A549 (cell line): ENCODE results near the gene CHD6. TPM values are rescaled to one million over a fixed set of nuclear protein-coding genes. Genes with fewer than 3 reads are reported as not detected.

ENCODE experiments used
- ATAC-seq, 2 experiments: fragments of 200-7000 bp in 1 of 2; fragments of >200 bp in 1 of 2; cut with Nextera tagmentation in 1 of 2; cut with Tn5 transposase in 1 of 2; 3 replicates each; pipeline versions ENCODE4 v1.8.0 to v1.9.1; 2018 to 2020; ENCODE audit warnings: mild to moderate bottlenecking in 1 of 2, moderate library complexity in 1 of 2
- CTCF ChIA-PET: fragments of 300-600 bp; sonication (Branson Sonifier 250); formaldehyde crosslinking; extraction: SDS; loops from one replicate; lab custom pipeline; 2021; ENCODE audit warnings: antibody characterized with exemption, inconsistent platforms; lab: Yijun Ruan, JAX
- POLR2A ChIA-PET: fragments of 350-600 bp; formaldehyde crosslinking; extraction: SDS; loops from one replicate; lab custom pipeline; 2021; ENCODE audit warnings: antibody characterized with exemption, inconsistent platforms; lab: Yijun Ruan, JAX
- DNase-seq, 2 experiments: peaks; one replicate each; pipeline versions ENCODE4 v3.0.0 to v3.0.0-alpha.2; 2011 to 2016; ENCODE audit warnings: low read depth in 1 of 2, low spot score in 1 of 2
- FAIRE-seq: peaks from 2 replicates; lab custom pipeline; 2011; peaks lifted over from hg19 to GRCh38; lab: Jason Lieb, UNC
- H3K27ac ChIP-seq, 2 experiments: fragments of >200 bp; sonication (Bioruptor Twin); formaldehyde crosslinking; 3 replicates each; pipeline ENCODE4 v1.5.1; 2016 to 2017
- H3K4me1 ChIP-seq: fragments of >200 bp; sonication (Bioruptor Twin); formaldehyde crosslinking; 3 replicates; pipeline ENCODE4 v1.6.1; 2016
- H3K4me2 ChIP-seq: fragments of >200 bp; sonication (Bioruptor Twin); formaldehyde crosslinking; 3 replicates; pipeline ENCODE4 v1.6.1; 2016
- H3K4me3 ChIP-seq: fragments of >200 bp; sonication (Bioruptor Twin); formaldehyde crosslinking; 3 replicates; pipeline ENCODE4 v1.5.1; 2016
- H3K9me3 ChIP-seq: fragments of >200 bp; sonication (Bioruptor Twin); formaldehyde crosslinking; 3 replicates; pipeline ENCODE4 v1.6.1; 2016
- CBX2 ChIP-seq: fragments of 200-600 bp; sonication (generic); IDR thresholded peaks from 2 replicates; pipeline ENCODE4 v1.6.1; 2016; ENCODE audit warnings: low read depth, mild to moderate bottlenecking, borderline replicate concordance
- CEBPB ChIP-seq, 2 experiments: fragments of >200 bp in 1 of 2; sonication (Bioruptor Twin) in 1 of 2; formaldehyde crosslinking in 1 of 2; IDR thresholded peaks; 2 replicates each; pipeline ENCODE4 v1.6.1; 2012 to 2016
- CHD4 ChIP-seq: fragments of 200-600 bp; sonication (generic); IDR thresholded peaks from 2 replicates; pipeline ENCODE4 v1.6.1; 2016; ENCODE audit warnings: antibody characterized with exemption, mild to moderate bottlenecking, borderline replicate concordance
- CTCF ChIP-seq: fragments of >200 bp; sonication (Bioruptor Twin); formaldehyde crosslinking; IDR thresholded peaks from 3 replicates; pipeline ENCODE4 v1.5.1; 2016
- E2F6 ChIP-seq: IDR thresholded peaks from 2 replicates; pipeline ENCODE4 v1.6.1; 2012; ENCODE audit warnings: low read depth, borderline replicate concordance
- EHF ChIP-seq: fragments of 250-450 bp; sonication (Bioruptor Pico); IDR thresholded peaks from 2 replicates; pipeline ENCODE4 v1.5.0; 2020; ENCODE audit warnings: mild to moderate bottlenecking
- HES2 ChIP-seq: fragments of >200 bp; sonication (Bioruptor Twin); formaldehyde crosslinking; IDR thresholded peaks from 2 replicates; pipeline ENCODE4 v1.6.1; 2016
- HEYL ChIP-seq: fragments of 250-450 bp; sonication (Bioruptor Pico); IDR thresholded peaks from 2 replicates; pipeline ENCODE4 v1.8.0; 2021; ENCODE audit warnings: mild to moderate bottlenecking, moderate library complexity
- HOXB13 ChIP-seq: fragments of 250-450 bp; sonication (Bioruptor Pico); IDR thresholded peaks from 2 replicates; pipeline ENCODE4 v1.5.0; 2020; ENCODE audit warnings: low read depth, mild to moderate bottlenecking, moderate library complexity
- MAX ChIP-seq: IDR thresholded peaks from 2 replicates; pipeline ENCODE4 v1.6.1; 2012
- MAZ ChIP-seq: fragments of 150-350 bp; IDR thresholded peaks from 2 replicates; pipeline ENCODE4 v1.6.1; 2014; ENCODE audit warnings: antibody characterized with exemption, low read depth, low read length, borderline replicate concordance
- MYC ChIP-seq: IDR thresholded peaks from 2 replicates; pipeline ENCODE4 v1.6.1; 2012; ENCODE audit warnings: mild to moderate bottlenecking, inconsistent platforms, low read length, improper control_type of control experiment, borderline replicate concordance
- NFE2L2 ChIP-seq: fragments of 150-350 bp; conservative IDR thresholded peaks from 2 replicates; pipeline ENCODE4 v1.6.1; 2014; ENCODE audit warnings: low read length
- NPAS2 ChIP-seq: fragments of 250-450 bp; sonication (Bioruptor Pico); IDR thresholded peaks from 2 replicates; pipeline ENCODE4 v1.8.0; 2022; ENCODE audit warnings: mild to moderate bottlenecking, moderate library complexity, borderline replicate concordance
- NR3C1 ChIP-seq: fragments of >200 bp; sonication (Bioruptor Twin); formaldehyde crosslinking; IDR thresholded peaks from 3 replicates; pipeline ENCODE4 v1.6.1; 2017
- RNF2 ChIP-seq: fragments of 200-600 bp; sonication (generic); IDR thresholded peaks from 2 replicates; pipeline ENCODE4 v1.6.1; 2016; ENCODE audit warnings: low read depth, mild to moderate bottlenecking, antibody characterized with exemption, moderate library complexity, borderline replicate concordance
- SMC3 ChIP-seq: fragments of >200 bp; sonication (Bioruptor Twin); formaldehyde crosslinking; IDR thresholded peaks from 3 replicates; pipeline ENCODE4 v1.6.1; 2018; ENCODE audit warnings: inconsistent platforms
- TFCP2L1 ChIP-seq: fragments of 250-450 bp; sonication (Bioruptor Pico); IDR thresholded peaks from 2 replicates; pipeline ENCODE4 v1.5.0; 2021; ENCODE audit warnings: mild to moderate bottlenecking
- ZFP36 ChIP-seq: fragments of 450-650 bp; IDR thresholded peaks from 2 replicates; pipeline ENCODE4 v1.6.1; 2014; ENCODE audit warnings: borderline replicate concordance; ENCODE audit not compliant: partially characterized antibody
- ZNF302 ChIP-seq: fragments of 250-450 bp; sonication (Bioruptor Pico); IDR thresholded peaks from 2 replicates; pipeline ENCODE4 v1.9.0; 2021; ENCODE audit warnings: inconsistent platforms, mild to moderate bottlenecking, moderate library complexity
- ZSCAN20 ChIP-seq: fragments of 250-450 bp; sonication (Bioruptor Pico); IDR thresholded peaks from 2 replicates; pipeline ENCODE4 v1.8.0; 2022; ENCODE audit warnings: mild to moderate bottlenecking, moderate library complexity
- WGBS: methylation state at CpG from one replicate; pipeline ENCODE4 v1.1.6; 2017; ENCODE audit errors: missing lambda C conversion rate; 5-methylcytosine and 5-hydroxymethylcytosine counted together
- polyA plus RNA-seq, 4 experiments: library from polyadenylated mRNA; depleted of rRNA in 3 of 4; stranded (reverse); fragments of >200 nt; fragmentation: RNase III in 1 of 4; extraction: RNeasy Plus Mini Kit Qiagen cat#74134 plus additional on column Dnase treatment in 1 of 4; gene quantifications; 2 replicates in 3 of 4; 3 replicates in 1 of 4; pipeline ENCODE4 v1.2.3, GENCODE V29; 2011 to 2017

CHD6 gene
- polyA plus RNA-seq, 2 of the 4 experiments (the other 2 are of a cell fraction): 8.2 to 22.6 TPM

- Histone ChIP-seq H3K27ac (no peak overlapping the region), H3K4me1 (no peaks in the 10 kb centered on the region), H3K4me3 (no peak overlapping the region), H3K9me3 (no peaks in the 10 kb centered on the region), H3K4me2 (no peak overlapping the region)
- WGBS: 90% methylated on average over 3 of the region's 3 CpGs
- no peak for TF ChIP-seq ZSCAN20 (CRISPR knock-in tag)
- no peak for TF ChIP-seq CHD4
- 0 out of 3 replicates have a peak, but pooled peaks have one; percentile 16 for TF ChIP-seq CTCF
- DNase-seq (no peak), ATAC-seq (no peak), FAIRE-seq (no peak)
- CTCF ChIA-PET: no interaction called here
- POLR2A ChIA-PET: no interaction called here
Observed at GRCh38 chr20:41467220-41467619, 151.0 kb downstream of the CHD6 start.

- no peak for DNase-seq
- no peak overlapping the region for H3K27ac ChIP-seq
- no peak for ATAC-seq
- no peak for TF ChIP-seq CEBPB (IDR thresholded peaks at IDR 0.05)
- no peak for TF ChIP-seq MYC
- no peak for TF ChIP-seq HOXB13 (CRISPR knock-in tag)
- TF ChIP-seq, all 56 proteins: peak for 0
- Histone ChIP-seq H3K9me3 (no peaks in the 10 kb centered on the region), H3K4me2 (no peak overlapping the region), H3K4me1 (no peaks in the 10 kb centered on the region), H3K4me3 (no peak overlapping the region)
- ChIA-PET POLR2A (no interaction called here), CTCF (interaction anchor here (0.8 to 1.3 kb wide), 2 partner anchors 14 to 52 kb away, joined by 3 read pairs; no protein-coding TSS in a partner anchor)
- 73% methylated on average over 1 of the region's 1 CpG for WGBS
- FAIRE-seq: no peak
Observed at GRCh38 chr20:41463567-41463966, 154.6 kb downstream of the CHD6 start.

- no peak for FAIRE-seq
- no peaks in the 10 kb centered on the region for H3K4me1 ChIP-seq
- no peak for TF ChIP-seq MAX
- TF ChIP-seq SMC3: no peak
- TF ChIP-seq EHF: no peak
- no peak for TF ChIP-seq ZNF302 (CRISPR knock-in tag)
- no peak for TF ChIP-seq ZFP36
- no peak for TF ChIP-seq TFCP2L1 (CRISPR knock-in tag)
- no peak for TF ChIP-seq CTCF
- no peak for TF ChIP-seq E2F6
- TF ChIP-seq HES2: no peak
- no peak for TF ChIP-seq NFE2L2
- no peak for TF ChIP-seq HEYL (CRISPR knock-in tag)
- TF ChIP-seq MYC: no peak
- TF ChIP-seq NR3C1: no peak
- TF ChIP-seq CBX2: no peak
- no peak for TF ChIP-seq RNF2
- TF ChIP-seq MAZ: no peak
- no peak for TF ChIP-seq NPAS2 (CRISPR knock-in tag)
Observed at GRCh38 chr20:41462372-41463161, 155.6 kb downstream of the CHD6 start.

More at GRCh38 chr20:41462372-41463161, 155.6 kb downstream of the CHD6 start:
- ATAC-seq: no peak
- Histone ChIP-seq H3K4me3 (no peak overlapping the region), H3K4me2 (no peak overlapping the region), H3K27ac (no peak overlapping the region), H3K9me3 (no peaks in the 10 kb centered on the region)
- 91% methylated on average over 6 of the region's 6 CpGs for WGBS
- CTCF ChIA-PET: no interaction called here
- DNase-seq: no peak
- POLR2A ChIA-PET: no interaction called here
